ENCODE measurements around the gene KDM6A.
"Not testable (repeated sequence)": the region's sequence is repeated elsewhere in the genome, so short reads cannot be mapped to it uniquely, and the experiment has no call there.

The KDM6A gene

DNA sequence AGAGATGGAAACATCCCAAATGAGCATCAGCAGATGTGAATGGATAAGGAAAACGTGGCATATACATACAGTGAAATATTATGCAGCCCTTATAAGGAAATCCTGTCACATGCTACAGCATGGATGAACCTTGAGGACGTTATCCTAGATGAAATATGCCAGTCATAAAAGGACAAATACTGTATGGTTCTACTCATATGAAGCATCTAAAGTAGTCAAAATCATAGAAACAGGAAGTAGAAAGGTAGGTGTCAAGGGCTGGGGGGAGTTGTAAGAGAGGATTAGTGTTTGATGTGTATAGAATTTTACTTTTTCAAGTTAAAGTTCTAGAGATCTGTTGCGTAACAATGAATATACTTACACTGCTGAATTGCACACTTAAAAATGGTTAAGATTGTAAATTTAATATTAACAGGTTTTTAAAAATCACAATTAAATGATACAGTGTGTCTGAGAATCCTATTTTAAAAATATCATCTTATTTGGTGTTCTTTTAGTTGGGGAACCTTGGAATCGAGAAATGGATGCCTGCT is 58.5 kb downstream of the KDM6A start:
- H3K4me3 Mint-ChIP-seq = no peak overlapping the region
- H3K27ac Mint-ChIP-seq = no peak overlapping the region
- peaks cover 57% of the 10 kb centered on the region for H3K4me1 Mint-ChIP-seq (ENCODE audit: low read depth)
- no peaks in the 10 kb centered on the region for H3K9me3 Mint-ChIP-seq
- peaks cover 3% of the 10 kb centered on the region for H3K36me3 Mint-ChIP-seq (ENCODE audit: low read depth)
- no peaks in the 10 kb centered on the region for H3K27me3 Mint-ChIP-seq

DNA sequence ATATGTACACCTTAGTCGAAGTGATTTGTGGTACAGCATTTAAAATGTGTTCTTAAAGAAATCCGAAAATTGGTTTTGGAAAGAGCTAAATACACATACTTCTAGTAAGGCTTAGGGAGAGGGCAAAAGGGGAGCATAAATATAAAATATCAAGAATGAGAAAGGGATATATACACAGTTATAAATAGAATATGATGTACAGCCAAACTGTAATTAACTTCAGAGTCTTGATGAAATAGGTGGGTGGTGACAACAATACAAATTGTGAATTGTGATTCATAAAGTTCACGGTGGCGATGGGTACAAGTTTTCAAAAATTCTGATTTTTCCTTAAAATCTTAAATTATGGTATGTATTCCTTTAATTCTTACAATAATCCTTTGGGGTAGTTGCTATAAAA is 62.2 kb downstream of the KDM6A start:
- Mint-ChIP-seq H3K4me1 (ENCODE audit: low read depth) (peaks cover 62% of the 10 kb centered on the region), H3K4me3 (no peak overlapping the region), H3K27me3 (no peaks in the 10 kb centered on the region), H3K36me3 (ENCODE audit: low read depth) (no peaks in the 10 kb centered on the region), H3K9me3 (no peaks in the 10 kb centered on the region), H3K27ac (no peak overlapping the region)

DNA sequence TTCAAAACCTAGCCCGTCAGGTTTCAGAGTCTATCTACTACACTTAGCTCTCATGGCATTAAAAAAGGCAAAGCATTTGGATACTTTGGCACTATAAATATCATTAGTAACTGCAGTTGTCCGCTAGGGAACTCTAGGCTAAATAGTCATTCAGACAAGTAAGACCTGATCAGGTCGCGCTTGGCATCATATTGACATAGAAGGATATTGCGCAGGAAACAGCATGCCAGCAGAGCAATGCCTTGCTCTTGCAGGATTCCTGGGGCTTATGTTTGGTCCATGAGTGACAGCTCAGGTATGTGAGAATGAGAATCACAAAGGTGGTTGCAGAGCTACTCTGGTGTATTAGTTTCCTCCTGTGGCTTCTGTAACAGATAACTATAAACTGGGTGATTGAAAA is 62.7 kb downstream of the KDM6A start:
- Mint-ChIP-seq H3K36me3 (ENCODE audit: low read depth) (no peaks in the 10 kb centered on the region), H3K4me1 (ENCODE audit: low read depth) (peaks cover 62% of the 10 kb centered on the region), H3K9me3 (no peaks in the 10 kb centered on the region), H3K4me3 (no peak overlapping the region), H3K27ac (no peak overlapping the region), H3K27me3 (no peaks in the 10 kb centered on the region)

DNA sequence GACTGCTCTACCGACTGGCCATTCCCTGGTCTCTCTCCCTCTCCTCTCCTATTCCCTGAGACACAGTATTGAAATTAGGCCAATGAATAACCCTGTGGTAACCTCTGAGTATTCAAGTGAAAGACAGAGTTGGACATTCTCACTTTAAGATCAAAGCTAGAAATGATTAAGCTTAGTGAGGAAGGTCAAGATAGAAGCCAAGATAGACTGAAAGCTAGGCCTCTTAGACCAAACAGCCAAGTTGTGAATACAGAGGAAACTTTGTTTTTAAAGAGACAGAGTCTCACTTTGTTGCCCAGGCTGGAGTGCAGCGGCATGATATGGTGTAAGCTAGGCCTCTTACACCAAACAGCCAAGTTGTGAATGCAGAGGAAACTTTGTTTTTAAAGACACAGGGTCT is 64.6 kb downstream of the KDM6A start:
- H3K27ac Mint-ChIP-seq = no peak overlapping the region
- peaks cover 51% of the 10 kb centered on the region for H3K4me1 Mint-ChIP-seq (ENCODE audit: low read depth)
- H3K36me3 Mint-ChIP-seq (ENCODE audit: low read depth) = peaks cover 4% of the 10 kb centered on the region
- no peaks in the 10 kb centered on the region for H3K27me3 Mint-ChIP-seq
- H3K9me3 Mint-ChIP-seq = peaks cover 3% of the 10 kb centered on the region
- H3K4me3 Mint-ChIP-seq = no peak overlapping the region

DNA sequence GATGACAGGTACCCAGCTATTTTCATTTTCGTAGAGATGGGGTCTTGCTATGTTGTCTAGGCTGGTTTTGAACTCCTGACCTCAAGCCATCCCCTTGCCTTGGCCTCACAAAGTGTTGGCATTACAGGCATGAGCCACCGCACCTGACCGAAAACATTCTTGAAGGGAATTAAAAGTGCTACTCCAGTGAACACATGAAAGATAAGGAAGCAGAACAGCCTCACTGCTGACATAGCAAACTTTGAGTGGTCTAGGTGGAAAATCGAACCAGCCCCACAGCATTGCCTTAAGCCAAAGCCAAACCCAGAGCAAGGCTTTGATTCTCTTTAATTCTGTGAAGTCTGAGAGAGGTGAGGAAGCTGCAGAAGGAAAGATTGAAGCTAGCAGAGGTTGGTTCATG is 65.1 kb downstream of the KDM6A start:
- no peaks in the 10 kb centered on the region for H3K27me3 Mint-ChIP-seq
- H3K9me3 Mint-ChIP-seq = peaks cover 3% of the 10 kb centered on the region
- peaks cover 4% of the 10 kb centered on the region for H3K36me3 Mint-ChIP-seq (ENCODE audit: low read depth)
- no peak overlapping the region for H3K4me3 Mint-ChIP-seq
- no peak overlapping the region for H3K27ac Mint-ChIP-seq
- H3K4me1 Mint-ChIP-seq (ENCODE audit: low read depth) = peaks cover 51% of the 10 kb centered on the region

DNA sequence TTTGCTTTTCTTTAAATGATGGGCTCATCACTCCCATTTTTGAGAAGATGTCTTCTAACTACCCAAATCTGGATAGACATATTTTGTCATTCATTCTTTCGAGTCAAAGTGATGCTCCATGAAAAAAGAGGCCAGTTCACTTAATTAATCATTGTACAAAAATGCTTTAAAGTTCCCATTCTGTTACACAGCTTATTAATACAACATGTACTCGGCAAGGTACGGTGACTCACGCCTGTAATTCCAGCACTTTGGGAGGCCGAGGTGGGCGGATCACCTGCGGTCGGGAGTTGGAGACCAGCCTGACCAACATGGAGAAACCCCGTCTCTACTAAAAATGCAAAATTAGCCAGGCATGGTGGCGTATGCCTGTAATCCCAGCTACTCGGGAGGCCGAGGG is 67.6 kb downstream of the KDM6A start:
- not testable (repeated sequence) for H3K27me3 Mint-ChIP-seq, H3K27ac Mint-ChIP-seq, H3K4me3 Mint-ChIP-seq, H3K9me3 Mint-ChIP-seq
- Mint-ChIP-seq H3K4me1 (ENCODE audit: low read depth) (peaks cover 38% of the 10 kb centered on the region), H3K36me3 (ENCODE audit: low read depth) (peaks cover 15% of the 10 kb centered on the region)

DNA sequence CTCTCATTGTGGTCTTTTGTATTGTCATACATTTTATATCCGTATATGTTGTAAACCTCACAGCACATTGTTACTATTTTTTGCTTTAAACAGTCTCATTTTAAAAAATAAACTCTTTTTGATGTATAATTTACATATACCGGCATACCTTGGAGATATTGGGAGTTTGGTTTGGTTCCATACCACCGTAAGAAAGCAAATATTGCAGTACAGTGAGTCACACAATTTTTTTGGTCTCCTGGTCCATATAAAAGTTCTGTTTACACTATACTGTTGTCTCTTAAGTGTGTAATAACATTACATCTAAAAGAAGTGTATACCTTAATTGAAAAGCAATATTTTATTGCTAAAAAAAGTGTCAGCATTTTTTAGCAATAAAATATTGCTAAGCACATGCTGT is 70.0 kb downstream of the KDM6A start:
- H3K36me3 Mint-ChIP-seq (ENCODE audit: low read depth) = peaks cover 15% of the 10 kb centered on the region
- H3K27ac Mint-ChIP-seq = no peak overlapping the region
- no peaks in the 10 kb centered on the region for H3K27me3 Mint-ChIP-seq
- H3K4me1 Mint-ChIP-seq (ENCODE audit: low read depth) = peaks cover 20% of the 10 kb centered on the region
- no peak overlapping the region for H3K4me3 Mint-ChIP-seq
- H3K9me3 Mint-ChIP-seq = peaks cover 3% of the 10 kb centered on the region

DNA sequence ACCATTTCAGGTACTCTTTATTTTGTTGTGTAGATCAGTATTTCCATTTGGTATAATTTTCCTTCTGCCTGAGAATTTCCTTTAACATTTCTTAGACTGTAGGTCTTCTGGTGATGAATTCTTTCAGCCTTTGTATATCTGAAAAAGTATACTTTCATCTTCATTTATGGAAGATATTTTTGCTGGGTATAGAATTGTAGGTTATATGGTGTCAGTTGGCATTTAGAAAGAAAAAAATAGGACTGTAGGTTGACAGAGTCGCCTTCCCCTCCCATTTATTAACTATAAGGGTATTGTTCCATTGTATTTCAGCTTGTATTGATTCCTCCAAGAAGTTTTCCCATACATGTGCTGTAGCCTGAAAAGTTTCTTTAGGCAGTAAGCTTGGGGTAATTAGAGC is 71.9 kb downstream of the KDM6A start:
- H3K4me1 Mint-ChIP-seq (ENCODE audit: low read depth) = peaks cover 9% of the 10 kb centered on the region
- no peaks in the 10 kb centered on the region for H3K27me3 Mint-ChIP-seq
- H3K36me3 Mint-ChIP-seq (ENCODE audit: low read depth) = peaks cover 15% of the 10 kb centered on the region
- peaks cover 3% of the 10 kb centered on the region for H3K9me3 Mint-ChIP-seq
- H3K27ac Mint-ChIP-seq = no peak overlapping the region
- no peak overlapping the region for H3K4me3 Mint-ChIP-seq

DNA sequence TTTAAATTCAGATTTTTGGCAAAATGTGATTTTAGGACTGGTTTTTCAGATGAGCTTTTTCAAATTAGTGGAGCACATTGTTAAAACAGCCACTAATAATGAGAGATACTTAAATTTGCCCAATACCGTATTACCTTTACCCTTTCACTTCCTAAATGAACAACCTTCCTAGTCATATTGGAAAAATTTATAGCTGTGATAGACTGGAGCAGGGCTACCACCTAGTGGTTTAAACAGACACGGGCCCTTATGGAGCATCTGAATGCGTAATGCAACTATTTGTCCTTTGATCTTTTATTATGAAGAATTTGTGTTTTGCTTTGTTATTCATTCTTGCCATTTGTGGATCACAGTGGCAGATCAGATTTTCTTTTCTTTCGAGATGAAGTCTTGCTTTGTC is 72.7 kb downstream of the KDM6A start:
- H3K4me3 Mint-ChIP-seq = no peak overlapping the region
- H3K4me1 Mint-ChIP-seq (ENCODE audit: low read depth) = peaks cover 15% of the 10 kb centered on the region
- no peak overlapping the region for H3K27ac Mint-ChIP-seq
- peaks cover 3% of the 10 kb centered on the region for H3K9me3 Mint-ChIP-seq
- H3K27me3 Mint-ChIP-seq = no peaks in the 10 kb centered on the region
- peaks cover 15% of the 10 kb centered on the region for H3K36me3 Mint-ChIP-seq (ENCODE audit: low read depth)

DNA sequence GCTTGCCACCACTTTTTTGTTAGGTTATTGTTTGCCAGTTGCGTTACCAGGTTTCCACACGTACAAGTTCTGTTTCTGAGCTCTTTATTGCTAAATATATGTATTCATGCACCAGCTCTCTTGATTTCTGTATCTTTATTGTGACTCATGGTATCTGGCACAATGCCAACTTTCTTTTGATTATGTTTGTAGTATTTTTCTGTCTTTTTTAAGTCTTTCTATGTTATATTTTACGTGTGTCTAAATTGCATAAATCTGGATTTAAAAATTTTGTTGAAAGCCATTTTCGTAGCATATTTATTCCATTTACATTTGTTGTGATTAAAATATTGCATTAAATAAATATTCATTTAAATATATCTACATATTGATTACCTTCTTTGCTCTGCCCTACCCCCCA is 73.8 kb downstream of the KDM6A start:
- H3K27ac Mint-ChIP-seq = no peak overlapping the region
- peaks cover 3% of the 10 kb centered on the region for H3K9me3 Mint-ChIP-seq
- no peaks in the 10 kb centered on the region for H3K27me3 Mint-ChIP-seq
- H3K4me1 Mint-ChIP-seq (ENCODE audit: low read depth) = peaks cover 22% of the 10 kb centered on the region
- H3K36me3 Mint-ChIP-seq (ENCODE audit: low read depth) = peaks cover 15% of the 10 kb centered on the region
- H3K4me3 Mint-ChIP-seq = no peak overlapping the region

DNA sequence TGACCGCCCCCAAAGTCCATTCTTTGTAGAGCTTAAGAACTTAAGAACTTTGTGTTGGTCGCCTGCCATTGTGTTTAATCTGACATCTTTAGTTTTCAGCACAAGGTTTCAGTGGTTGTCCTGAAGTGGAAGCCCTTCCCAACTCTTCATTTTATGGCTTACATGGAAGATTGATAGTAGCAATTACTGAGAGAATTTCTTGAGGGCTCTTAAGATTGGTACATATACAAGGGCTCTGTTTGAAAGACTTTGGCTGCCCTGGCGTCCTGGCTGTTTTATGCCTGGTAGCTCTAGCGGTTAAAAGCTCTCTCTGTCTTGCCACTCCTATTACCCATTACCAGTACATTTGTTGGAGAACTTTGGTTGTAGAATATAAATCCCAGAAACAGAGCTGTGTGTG is 75.0 kb downstream of the KDM6A start:
- Mint-ChIP-seq H3K9me3 (no peaks in the 10 kb centered on the region), H3K36me3 (ENCODE audit: low read depth) (peaks cover 15% of the 10 kb centered on the region), H3K27ac (no peak overlapping the region), H3K4me3 (no peak overlapping the region), H3K27me3 (no peaks in the 10 kb centered on the region), H3K4me1 (ENCODE audit: low read depth) (peaks cover 29% of the 10 kb centered on the region)

DNA sequence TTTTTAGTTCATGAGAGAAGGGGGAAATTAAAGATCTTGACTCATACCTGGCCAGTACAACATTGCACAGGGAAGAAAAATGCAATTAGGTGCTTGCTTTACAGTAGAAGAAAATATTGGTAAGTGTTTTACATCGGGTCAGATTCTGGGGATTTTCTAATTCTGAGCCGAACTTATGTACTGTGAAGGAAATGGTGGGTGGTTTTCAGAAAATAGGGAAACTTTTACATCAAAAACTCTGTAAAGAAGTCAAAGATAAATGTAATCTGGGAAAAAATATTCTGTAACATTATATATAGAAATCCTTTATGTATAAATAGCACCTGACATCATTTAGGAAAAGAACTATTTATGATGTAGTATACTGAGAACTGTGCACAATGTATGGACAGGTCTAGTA is 75.4 kb downstream of the KDM6A start:
- H3K9me3 Mint-ChIP-seq = no peaks in the 10 kb centered on the region
- H3K4me3 Mint-ChIP-seq = no peak overlapping the region
- peaks cover 15% of the 10 kb centered on the region for H3K36me3 Mint-ChIP-seq (ENCODE audit: low read depth)
- H3K27ac Mint-ChIP-seq = no peak overlapping the region
- H3K4me1 Mint-ChIP-seq (ENCODE audit: low read depth) = peaks cover 31% of the 10 kb centered on the region
- no peaks in the 10 kb centered on the region for H3K27me3 Mint-ChIP-seq

DNA sequence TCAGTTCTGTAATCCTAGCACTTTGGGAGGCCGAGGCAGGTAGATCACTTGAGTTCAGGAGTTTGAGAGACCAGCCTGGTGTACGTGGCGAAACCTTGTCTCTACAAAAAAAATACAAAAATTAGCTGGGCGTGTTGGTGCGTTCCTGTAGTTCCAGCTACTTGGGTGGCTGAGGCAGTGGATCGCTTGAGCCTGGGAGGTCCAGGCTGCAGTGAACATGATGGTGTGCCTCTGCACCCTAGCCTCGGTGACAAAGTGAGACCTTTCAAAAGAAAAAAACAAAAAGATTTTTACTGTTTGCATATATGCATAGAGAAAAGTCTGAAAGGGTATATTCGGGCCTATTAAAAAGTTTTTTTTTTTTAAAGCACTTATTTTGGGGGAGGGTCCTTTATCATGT is 76.1 kb downstream of the KDM6A start:
- no peak overlapping the region for H3K4me3 Mint-ChIP-seq
- H3K36me3 Mint-ChIP-seq (ENCODE audit: low read depth) = peaks cover 15% of the 10 kb centered on the region
- H3K27ac Mint-ChIP-seq = no peak overlapping the region
- peaks cover 33% of the 10 kb centered on the region for H3K4me1 Mint-ChIP-seq (ENCODE audit: low read depth)
- H3K9me3 Mint-ChIP-seq = no peaks in the 10 kb centered on the region
- H3K27me3 Mint-ChIP-seq = no peaks in the 10 kb centered on the region

DNA sequence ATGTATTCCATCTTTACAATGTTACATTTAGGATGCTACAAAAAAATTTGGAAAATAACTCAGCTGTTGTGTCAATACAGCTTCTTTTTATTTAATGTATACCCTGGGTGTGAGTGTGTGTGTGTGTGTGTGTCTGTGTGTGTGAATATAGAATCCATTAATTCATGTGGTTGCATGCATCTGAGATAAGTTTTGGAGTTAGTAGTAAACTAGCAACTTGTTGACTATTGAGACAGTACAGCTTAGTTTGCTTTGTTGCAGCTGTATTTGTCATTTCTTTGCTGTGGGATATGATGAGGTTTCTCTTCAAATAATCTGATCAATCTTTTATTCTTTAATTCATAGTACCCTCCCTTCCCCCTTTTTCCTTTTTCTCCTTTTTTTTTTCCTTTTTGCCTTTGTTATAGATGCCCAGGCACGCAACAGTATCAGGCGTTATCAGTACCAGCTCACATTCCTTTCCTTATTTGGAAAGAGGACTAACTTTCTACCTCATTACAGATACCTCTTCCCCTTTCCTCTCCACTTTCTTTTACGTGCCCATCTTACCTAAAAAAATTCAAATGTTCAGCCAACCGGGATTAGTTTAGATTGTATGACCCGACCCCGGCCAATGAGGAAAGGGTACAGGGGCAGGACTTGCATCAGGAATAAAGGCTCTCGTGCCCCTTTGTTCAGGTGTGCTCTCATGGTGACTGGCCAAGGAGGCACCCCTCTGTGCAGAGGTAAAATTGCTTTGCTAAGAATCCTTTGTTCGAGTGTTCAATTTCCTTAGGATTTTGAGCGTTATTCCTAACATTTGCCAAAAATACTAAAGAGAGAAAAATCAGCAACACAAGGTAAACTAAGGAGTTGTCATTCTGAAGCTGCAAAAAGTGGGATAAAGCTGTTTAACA is 77.7 kb downstream of the KDM6A start:
- H3K4me3 Mint-ChIP-seq; H3K27me3 Mint-ChIP-seq; H3K9me3 Mint-ChIP-seq; H3K36me3 Mint-ChIP-seq (ENCODE audit: low read depth): not testable (repeated sequence)
- Mint-ChIP-seq H3K4me1 (ENCODE audit: low read depth) (peaks cover 44% of the 10 kb centered on the region), H3K27ac (peak overlapping the region; percentile 41)

DNA sequence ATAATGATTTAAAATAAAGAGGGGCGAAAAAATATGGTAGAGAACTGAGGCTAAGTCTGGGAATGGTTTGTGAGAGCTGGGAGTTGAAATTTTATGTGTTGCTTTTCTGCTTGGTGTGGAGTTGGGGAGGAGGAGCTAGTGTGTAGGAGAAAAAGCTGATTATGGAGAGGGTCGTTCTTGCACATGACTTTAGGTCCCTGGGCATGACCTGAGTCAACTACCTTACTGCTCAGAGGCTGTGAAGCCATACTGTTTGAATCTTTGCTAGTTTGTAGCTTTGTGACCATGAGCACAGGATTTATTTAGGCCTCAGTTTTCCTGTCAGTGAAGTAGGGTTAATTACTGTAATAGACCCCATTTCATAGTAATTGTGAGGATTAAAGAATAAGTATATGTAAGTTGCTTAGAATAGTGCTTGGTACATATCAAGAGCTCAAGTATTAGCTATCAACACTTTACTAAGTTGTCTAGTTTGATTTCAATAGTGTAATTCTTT is 78.6 kb downstream of the KDM6A start:
- Mint-ChIP-seq H3K27me3 (no peaks in the 10 kb centered on the region), H3K27ac (no peak overlapping the region), H3K4me1 (ENCODE audit: low read depth) (peaks cover 44% of the 10 kb centered on the region), H3K9me3 (no peaks in the 10 kb centered on the region), H3K36me3 (ENCODE audit: low read depth) (peaks cover 4% of the 10 kb centered on the region), H3K4me3 (no peak overlapping the region)
